Endothelial cell (in vitro differentiated cells): ENCODE results near the gene KLK15. TPM values are rescaled to one million over a fixed set of nuclear protein-coding genes. Genes with fewer than 3 reads are reported as not detected.
A peak's percentile ranks its signal among the peaks of the same experiment; 100 is the strongest.

Experiments used
- DNase-seq: peaks from one replicate; pipeline ENCODE4 v3.0.0; 2021; ENCODE audit warnings: low spot score
- H3K27ac Mint-ChIP-seq: one replicate; pipeline ENCODE4 v1.8.0; 2021; ENCODE audit warnings: mixed read lengths, inconsistent platforms; ENCODE audit not compliant: unreplicated experiment
- H3K27me3 Mint-ChIP-seq: one replicate; pipeline ENCODE4 v1.8.0; 2021; ENCODE audit warnings: mild to moderate bottlenecking, moderate library complexity, mixed read lengths, inconsistent platforms; ENCODE audit not compliant: unreplicated experiment
- H3K36me3 Mint-ChIP-seq: one replicate; pipeline ENCODE4 v1.8.0; 2021; ENCODE audit warnings: mild to moderate bottlenecking, low read depth, mixed read lengths, inconsistent platforms; ENCODE audit not compliant: unreplicated experiment
- H3K4me1 Mint-ChIP-seq: one replicate; pipeline ENCODE4 v1.8.0; 2021; ENCODE audit warnings: mild to moderate bottlenecking, mixed read lengths, inconsistent platforms; ENCODE audit not compliant: unreplicated experiment
- H3K4me3 Mint-ChIP-seq: one replicate; pipeline ENCODE4 v1.8.0; 2021; ENCODE audit warnings: mild to moderate bottlenecking, mixed read lengths, inconsistent platforms; ENCODE audit not compliant: unreplicated experiment
- H3K9me3 Mint-ChIP-seq: one replicate; pipeline ENCODE4 v1.8.0; 2021; ENCODE audit warnings: mixed read lengths, inconsistent platforms; ENCODE audit not compliant: unreplicated experiment
- total RNA-seq: library from RNA; stranded (reverse); fragmentation: NEBNext Ultra II Directional; extraction: Animal tissue kit (Norgen Biotek cat#: 25700); gene quantifications from one replicate; pipeline ENCODE4 v1.2.1, GENCODE V29; 2021; ENCODE audit not compliant: unreplicated experiment
- TF ChIP-seq, protein P1 (sequence below): fragments of 200-600 bp; sonication (generic); IDR thresholded peaks from one replicate; pipeline ENCODE4 v1.5.0; 2021; ENCODE audit warnings: antibody characterized with exemption; ENCODE audit not compliant: unreplicated experiment

KLK15 gene
- total RNA-seq, 1 donor from 2014 or later: not detected

DNA sequence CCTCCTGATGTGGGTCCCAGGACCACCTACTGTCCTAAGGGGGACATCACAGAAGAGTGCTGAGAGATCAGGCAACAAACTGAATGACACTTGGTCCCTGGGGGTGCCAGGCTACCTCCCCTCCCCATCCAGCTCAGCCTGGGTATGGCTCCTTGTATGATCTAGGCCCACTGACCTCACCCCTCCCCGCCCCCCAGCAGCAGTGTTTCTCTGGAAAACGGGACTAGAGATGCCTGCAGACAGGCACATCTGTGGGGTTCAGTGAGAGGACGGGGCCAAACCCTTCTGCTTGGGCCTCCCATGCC, 33.9 kb downstream of the KLK15 start:
- DNase-seq: no peak
- Mint-ChIP-seq H3K27ac (no peak overlapping the region), H3K4me3 (no peak overlapping the region), H3K27me3 (peaks cover 3% of the 10 kb centered on the region), H3K36me3 (peaks cover 18% of the 10 kb centered on the region), H3K4me1 (peaks cover 14% of the 10 kb centered on the region), H3K9me3 (no peaks in the 10 kb centered on the region)
- TF ChIP-seq, protein P1, sequence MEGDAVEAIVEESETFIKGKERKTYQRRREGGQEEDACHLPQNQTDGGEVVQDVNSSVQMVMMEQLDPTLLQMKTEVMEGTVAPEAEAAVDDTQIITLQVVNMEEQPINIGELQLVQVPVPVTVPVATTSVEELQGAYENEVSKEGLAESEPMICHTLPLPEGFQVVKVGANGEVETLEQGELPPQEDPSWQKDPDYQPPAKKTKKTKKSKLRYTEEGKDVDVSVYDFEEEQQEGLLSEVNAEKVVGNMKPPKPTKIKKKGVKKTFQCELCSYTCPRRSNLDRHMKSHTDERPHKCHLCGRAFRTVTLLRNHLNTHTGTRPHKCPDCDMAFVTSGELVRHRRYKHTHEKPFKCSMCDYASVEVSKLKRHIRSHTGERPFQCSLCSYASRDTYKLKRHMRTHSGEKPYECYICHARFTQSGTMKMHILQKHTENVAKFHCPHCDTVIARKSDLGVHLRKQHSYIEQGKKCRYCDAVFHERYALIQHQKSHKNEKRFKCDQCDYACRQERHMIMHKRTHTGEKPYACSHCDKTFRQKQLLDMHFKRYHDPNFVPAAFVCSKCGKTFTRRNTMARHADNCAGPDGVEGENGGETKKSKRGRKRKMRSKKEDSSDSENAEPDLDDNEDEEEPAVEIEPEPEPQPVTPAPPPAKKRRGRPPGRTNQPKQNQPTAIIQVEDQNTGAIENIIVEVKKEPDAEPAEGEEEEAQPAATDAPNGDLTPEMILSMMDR: no peak

DNA sequence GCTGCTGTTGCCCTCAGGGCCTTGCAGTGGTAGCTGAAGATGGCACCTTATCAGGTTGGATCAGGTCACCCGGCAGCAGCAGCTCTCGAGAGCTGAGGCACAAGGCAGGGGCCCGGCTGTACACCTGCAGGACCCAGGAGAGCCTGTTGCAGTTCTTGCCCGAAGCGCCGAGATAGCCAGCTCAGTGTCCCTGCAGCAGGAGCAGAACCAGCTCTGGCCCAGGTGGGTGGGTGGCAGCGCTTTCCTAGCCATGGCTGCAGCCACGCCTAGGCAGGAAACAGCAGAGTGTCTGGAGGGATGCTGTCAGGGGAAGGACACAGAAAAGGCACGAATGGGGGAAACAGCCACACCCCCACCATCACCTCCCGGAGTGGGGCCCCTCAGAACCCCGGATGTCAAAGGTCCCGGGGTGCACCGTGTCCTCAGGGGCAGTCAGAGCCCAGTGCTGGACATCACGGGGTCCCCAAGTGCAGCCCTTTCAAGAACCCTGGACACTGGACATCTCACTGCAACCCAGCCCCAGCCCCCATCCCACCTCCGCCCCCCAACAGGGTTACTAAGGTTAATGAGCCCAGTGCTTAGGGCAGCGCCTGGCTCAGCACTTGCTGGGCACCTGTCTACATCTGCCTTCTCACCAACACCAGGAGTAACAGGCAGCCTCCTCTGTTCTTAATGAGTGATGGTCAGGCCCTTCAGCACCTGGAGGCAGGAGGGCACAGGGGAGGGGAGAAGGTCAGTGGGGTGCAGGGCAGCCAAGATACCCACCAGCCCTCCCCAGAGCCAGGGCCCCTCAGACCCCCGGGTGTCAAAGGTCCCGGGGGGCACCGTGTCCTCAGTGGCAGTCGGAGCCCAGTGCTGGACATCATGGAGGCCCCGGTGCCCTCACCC, 34.5 kb downstream of the KLK15 start:
- H3K27me3 Mint-ChIP-seq: no peaks in the 10 kb centered on the region
- TF ChIP-seq, protein P1: no peak

DNA sequence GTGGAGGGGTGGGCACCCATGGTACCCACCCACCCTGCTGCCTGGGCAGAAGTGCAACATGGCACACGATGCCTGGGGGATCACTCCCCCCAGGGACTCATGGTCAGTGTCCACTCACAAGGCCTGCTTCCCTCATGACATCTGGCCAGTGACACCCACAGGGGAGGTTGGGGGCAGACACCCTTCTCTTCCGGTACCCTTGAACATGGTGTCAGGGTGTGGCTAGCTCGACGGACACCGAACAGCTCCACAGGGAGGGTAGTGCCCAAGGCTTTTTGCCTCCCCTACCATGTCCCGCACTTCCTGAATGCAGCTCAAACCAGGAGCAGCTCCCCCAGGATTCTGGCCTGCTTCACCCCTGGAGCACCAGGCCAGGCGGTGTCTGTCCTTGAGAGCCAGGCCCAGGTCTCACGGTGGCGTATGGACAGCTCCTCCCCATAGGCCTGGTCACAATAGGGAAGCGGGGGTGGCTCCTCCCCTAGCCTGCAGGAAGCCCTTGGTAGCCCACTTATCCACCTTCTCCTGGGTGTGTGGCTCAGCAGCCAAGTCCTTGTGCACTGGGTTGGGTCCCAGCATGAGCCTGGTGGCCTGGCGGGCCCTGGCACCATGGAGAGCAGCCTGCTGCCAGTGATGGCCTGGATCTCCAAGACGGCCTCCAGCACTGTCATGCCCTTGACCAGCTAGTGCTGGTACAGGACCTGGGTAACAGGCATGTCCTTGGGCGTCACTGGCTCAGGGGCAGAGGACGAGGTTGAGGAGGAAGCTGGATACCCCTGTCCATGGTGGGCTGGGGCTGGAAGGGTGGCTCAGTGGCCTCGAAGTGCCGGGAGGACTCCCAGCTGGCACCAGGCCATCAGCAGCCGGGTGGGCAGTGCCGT, 35.4 kb downstream of the KLK15 start:
- no peak for DNase-seq
- Mint-ChIP-seq H3K36me3 (peaks cover 14% of the 10 kb centered on the region), H3K9me3 (no peaks in the 10 kb centered on the region), H3K27me3 (peaks cover 1% of the 10 kb centered on the region), H3K4me3 (no peak overlapping the region), H3K4me1 (peaks cover 4% of the 10 kb centered on the region), H3K27ac (no peak overlapping the region)
- TF ChIP-seq, protein P1: no peak

More for the DNA sequence above, 34.5 kb downstream of the KLK15 start:
- Mint-ChIP-seq H3K36me3 (peaks cover 18% of the 10 kb centered on the region), H3K27ac (no peak overlapping the region), H3K9me3 (no peaks in the 10 kb centered on the region), H3K4me3 (no peak overlapping the region), H3K4me1 (peaks cover 11% of the 10 kb centered on the region)
- DNase-seq: no peak

DNA sequence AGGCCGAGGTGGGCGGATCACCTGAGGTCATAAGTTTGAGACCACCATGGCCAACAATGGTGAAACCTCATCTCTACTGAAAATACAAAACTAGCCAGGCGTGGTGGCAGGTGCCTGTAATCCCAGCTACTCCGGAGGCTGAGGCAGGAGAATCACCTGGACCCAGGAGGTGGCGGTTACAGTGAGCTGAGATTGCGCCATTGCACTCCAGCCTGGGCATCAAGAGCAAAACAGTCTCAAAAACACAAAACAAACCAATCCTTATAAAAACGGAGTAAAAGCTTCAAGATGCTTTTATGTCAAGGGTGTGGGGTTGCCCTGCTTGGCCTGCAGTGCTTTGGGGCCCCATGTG, 36.0 kb downstream of the KLK15 start:
- TF ChIP-seq, protein P1: no peak
- peaks cover 4% of the 10 kb centered on the region for H3K27me3 Mint-ChIP-seq
- DNase-seq: no peak
- no peak overlapping the region for H3K4me3 Mint-ChIP-seq
- no peaks in the 10 kb centered on the region for H3K4me1 Mint-ChIP-seq
- H3K9me3 Mint-ChIP-seq: no peaks in the 10 kb centered on the region
- peak overlapping the region; percentile 30 for H3K27ac Mint-ChIP-seq
- H3K36me3 Mint-ChIP-seq: peaks cover 14% of the 10 kb centered on the region
